ENCODE data around the gene SIDT1.

SIDT1 gene

DNA sequence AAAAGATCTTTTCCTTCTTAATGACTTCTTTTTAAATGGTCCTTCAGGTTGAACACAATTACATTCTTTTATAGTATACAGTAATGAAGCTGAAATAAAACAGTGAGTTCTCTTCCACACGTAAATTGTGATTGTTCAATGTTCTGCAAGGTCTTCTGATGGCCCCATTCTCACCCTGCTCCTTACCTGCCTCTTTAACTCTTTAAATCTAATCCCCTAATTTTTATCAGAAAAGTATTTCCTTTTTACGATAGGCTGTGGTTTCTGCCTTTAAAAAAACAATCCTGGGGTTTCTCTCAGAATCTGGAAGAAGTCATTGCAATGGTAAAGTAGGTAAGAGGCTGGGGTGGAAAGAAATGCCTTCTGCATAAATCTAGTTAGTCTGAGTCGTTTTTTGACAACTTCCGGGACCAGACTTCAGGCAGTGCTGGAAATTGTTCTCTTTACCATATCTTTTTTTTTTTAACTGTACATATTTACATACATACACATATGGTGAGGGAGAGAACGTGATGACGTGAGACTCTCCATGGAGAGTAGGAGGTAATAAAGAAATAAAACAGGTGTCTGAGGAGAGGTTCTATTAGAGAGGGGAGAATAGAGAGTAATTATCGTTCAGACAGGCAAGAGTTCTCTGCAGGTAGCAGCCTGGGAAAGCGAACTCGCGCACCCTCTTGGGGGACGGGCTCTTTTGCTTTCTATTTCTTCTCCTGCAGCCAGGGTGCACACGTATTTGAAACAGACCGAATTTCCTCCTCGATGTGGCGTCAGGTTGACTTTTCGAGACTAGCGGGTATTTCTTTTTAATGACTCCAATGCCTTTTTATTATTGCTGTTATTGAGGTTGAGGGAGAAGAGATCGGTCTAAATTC, at the start of gene SIDT1:
TSS of gene SIDT1 (plus strand) at position 730 of the 872 bp plus-strand sequence. CDS start 467 bp downstream, outside the sequence.
- DNase-seq = peak; percentile 26

GRCh38 chr3:113485161-113485609, 47.2 kb upstream of the SIDT1 start:
- DNase-seq = no peak

DNA sequence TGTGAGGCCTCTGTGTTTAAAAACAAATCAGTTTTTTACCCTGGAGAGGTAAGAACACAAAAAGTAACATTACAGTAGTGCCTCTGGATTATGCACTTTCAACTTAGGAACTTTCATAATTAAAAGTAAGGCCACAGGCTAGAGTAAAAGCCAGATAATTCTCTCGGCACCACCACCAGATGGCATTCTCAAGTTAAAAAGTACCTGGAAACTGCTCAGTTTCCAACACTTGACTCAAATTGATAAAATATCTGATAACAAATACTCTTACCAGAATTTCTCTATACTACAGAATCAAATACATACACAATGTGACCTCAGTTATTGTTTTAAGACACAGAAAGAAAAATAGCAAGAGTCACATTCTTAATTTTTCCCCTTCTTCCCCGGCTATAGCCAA, 37.3 kb upstream of the SIDT1 start:
- no peak for DNase-seq

DNA sequence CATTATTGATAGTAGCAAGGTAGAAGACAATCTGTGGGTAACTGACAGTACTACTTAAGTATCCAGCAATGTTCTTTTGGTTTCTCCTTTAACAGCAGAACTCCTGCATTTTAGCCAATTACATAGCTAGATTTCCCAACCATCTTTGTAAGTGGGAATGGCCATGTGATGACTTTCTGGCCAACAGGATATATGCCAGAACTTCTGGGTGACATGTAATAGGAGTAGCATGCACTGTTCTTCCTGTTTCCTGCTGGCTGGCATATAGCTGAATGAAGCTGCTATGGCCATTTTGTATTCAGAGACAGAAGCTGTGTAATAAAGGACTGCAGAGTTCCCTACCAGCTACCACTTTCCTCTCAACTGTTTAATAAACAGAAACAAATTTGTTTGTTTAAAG, 35.4 kb upstream of the SIDT1 start:
- DNase-seq = no peak

DNA sequence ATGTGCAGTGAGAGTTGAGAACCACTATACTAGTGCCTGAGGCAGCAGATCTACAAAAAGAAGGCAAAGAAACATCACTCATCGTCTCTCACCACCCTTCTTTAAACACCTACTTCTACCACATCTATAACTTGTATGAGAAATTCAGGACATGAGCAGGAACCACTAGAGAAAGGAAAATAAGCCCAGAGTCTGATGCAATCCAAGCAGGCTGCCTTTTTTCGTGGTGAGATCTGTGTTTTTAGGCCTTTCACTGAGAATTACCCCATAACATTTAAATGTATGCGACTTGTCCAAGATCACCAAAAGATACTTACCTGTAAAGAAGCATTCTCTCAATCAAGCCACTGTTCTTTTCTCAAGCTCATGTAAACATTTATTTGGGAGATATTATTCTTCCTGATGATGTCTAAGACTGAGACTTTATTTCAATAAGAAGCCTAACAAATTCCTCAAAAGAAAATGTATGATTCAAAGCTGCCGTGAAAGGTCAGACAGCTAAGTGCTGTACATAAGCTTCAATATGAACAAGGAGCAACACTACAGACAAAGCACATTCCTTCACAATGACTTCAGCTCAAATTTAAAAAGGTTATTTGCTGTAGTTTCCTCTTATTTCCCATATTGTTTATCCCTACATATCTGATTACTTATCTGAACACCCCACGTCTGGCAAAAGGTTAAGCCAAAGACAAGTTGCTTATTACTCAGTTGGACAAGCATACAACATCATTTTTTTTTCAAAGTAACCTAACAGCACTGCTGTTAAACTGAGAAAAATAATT, 33.9 kb upstream of the SIDT1 start:
- DNase-seq = no peak

GRCh38 chr3:113499081-113499480, 33.3 kb upstream of the SIDT1 start:
- no peak for DNase-seq

DNA sequence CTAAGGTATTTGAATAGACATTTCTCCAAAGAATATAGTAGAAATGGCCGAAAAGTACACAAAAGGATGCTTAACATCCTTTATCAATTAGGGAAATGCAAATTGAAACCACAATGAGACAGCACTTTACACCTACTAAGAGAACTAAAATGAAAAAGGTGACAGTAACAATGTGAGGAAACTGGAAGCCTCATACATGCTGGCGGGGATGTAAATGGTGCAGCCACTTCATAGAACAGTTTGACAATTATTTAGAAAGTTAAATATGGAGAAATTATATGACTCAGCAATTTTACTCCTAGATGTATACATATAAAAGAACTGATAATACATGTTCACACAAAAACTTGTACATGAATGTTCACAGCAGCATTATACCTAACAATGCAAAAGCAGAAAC, 30.8 kb upstream of the SIDT1 start:
- DNase-seq = no peak

GRCh38 chr3:113505867-113506266, 26.5 kb upstream of the SIDT1 start:
- no peak for DNase-seq

DNA sequence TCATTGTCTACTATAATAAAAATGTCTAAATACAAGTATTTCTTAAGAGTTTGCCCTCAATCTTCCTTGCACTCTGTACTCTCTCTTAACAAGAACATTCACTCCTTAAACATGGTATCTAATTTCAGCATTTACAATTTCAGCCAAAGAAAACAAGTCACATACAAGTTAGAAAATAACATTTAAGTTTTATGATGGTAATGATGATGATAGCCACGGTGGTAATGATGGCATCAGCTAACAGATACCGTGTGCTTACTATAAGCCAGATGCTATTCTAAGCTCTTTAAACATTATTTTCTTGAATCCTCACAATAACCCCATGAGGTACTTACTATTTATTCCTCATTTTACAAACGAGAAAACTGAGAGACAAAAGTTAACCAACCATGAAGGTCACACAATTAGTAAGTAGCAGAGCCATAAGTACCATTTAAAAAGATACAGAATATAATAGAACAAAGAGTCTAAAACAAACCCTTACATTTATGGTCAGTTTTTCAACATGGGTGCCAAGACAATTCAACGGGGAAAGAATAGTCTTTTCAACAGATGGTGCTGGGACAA, 24.8 kb upstream of the SIDT1 start:
- no peak for DNase-seq

DNA sequence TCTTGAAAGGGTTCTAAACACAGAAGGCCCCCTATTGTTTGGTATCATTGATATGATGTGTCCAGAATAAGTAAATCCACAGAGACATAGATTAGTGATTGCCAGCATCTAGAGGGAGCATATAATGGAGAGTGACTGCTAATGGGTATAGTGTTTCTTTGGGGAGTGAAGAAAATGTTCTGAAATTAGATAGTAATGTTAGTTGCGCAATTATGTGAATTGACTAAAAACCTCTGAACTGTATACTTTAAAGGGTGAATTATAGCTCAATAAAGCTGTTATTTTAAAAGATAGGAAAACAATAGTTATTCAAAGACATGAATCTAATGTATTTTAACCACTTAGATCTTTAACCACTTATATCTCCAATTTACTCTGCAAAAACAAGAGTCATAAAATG, 23.4 kb upstream of the SIDT1 start:
- no peak for DNase-seq

GRCh38 chr3:113514265-113514769, 18.0 kb upstream of the SIDT1 start:
- DNase-seq = no peak

GRCh38 chr3:113516115-113516505, 16.2 kb upstream of the SIDT1 start:
- DNase-seq = peak; percentile 9

- no peak for DNase-seq
Measured at GRCh38 chr3:113521981-113522380, 10.4 kb upstream of the SIDT1 start.

- no peak for DNase-seq
Measured at GRCh38 chr3:113523241-113523640, 9.1 kb upstream of the SIDT1 start.

DNA sequence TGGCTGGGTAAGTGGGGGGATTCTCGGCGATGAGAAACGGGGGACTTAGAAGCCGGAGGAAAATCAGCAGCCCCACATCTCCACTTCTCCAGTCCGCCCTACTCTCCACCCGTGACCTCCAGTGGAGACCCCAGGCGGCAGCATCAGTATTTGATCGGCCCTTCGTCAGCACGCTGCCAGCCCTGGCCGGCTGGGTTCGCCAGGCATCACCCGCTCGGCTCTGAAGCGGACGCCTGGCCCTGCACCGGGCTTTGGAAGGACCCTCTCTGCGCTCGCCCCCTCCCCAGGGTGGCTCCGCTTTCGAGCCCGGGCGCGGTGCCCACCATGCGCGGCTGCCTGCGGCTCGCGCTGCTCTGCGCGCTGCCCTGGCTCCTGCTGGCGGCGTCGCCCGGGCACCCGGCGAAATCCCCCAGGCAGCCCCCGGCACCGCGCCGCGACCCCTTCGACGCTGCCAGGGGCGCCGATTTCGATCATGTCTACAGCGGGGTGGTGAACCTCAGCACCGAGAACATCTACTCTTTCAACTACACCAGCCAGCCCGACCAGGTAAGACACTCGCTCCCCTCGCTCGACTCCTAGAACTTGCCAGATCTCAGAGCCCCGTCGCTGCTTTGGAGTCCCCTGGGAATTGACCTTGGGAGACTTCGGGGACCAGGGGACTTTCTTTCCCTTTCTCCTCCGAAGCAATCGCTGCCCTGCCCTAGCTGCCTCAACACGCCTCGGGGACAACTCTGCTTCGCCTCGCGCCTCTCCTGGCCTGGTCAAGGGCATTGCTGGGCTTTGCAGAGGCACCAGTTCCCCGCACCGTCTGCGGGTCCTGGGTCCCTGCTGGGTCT, 561 bp downstream of the SIDT1 start:
- DNase-seq = no peak

- DNase-seq = no peak
Measured at GRCh38 chr3:113533534-113533892, 1.2 kb downstream of the SIDT1 start.

GRCh38 chr3:113534365-113534764, 2.0 kb downstream of the SIDT1 start:
- DNase-seq = no peak

DNA sequence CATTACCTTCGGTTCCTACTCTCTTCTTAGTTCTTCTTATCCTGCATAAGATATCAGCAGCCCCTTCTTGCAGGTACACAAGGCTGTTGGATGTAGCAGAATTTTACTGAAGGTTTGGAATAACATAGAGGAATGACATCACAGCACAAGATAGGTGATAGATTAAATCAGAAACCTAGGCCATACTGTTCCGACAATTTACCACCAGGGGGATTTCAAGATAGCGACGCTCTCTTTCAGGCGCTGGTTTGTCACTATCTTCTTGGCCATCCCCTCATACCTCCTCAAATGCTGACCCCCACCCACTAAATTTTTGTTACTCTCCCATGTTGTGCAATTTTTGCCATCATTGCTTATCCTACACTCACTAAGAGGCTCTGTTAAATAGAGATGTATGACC, 3.5 kb downstream of the SIDT1 start:
- DNase-seq = no peak

DNA sequence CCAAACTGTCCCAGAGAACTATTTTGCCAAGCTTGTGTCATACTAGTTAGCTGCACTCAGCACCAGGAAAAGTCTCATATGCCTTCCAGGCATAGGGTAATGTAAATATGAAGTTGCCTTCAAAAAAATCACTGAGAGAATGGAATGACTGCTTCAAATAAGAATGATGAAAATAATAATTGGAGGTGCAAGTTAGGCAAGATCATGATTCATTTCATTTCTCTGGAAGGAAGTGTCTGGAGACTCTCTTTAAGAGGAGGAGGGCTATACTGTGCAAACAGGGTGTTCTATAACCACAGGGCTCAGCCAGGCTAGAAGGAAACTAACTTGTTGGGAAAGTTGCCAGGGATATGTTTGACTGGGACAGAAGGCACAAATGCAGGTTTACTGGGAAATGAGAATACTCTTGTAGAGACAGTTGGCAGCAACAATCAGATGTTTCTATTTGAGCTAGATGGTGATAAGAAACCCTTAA, 4.3 kb downstream of the SIDT1 start:
- peak; percentile 32 for DNase-seq

DNA sequence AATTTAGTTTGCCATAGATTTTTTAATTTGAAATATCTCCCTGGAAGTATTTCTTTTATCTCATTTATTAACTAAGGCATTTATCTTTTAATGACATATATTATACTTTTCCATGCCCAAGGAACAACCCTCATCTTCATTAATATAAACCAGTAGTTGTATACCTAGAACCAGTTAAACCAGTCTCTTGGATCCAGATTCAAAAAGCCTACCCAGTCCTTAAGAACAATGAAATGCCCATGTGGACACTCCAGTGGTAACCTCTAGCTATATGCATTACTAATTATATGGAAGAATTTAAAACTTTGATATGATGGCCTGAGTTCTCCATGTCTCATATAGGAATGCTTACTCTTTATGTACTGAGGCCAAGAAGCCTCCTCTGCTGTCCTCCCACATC, 4.8 kb downstream of the SIDT1 start:
- DNase-seq = no peak

DNA sequence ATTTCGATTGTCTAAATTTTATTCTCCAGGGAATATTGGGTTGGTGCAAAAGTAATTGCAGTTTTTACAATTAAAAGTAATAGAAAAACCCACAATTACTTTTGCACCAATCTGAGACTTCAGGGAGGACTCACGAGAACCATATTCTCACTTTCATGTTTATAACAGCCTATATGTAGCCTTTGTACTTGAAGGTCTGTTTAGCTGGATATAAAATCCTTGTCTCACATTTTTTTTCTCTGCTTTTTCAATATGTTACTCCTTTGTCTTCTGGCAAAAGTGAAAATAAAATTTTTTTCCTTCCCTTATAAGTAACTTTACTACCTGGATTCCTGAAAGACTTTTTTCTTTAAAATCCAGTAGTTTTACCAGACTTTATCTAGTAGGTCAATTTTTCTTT, 9.2 kb downstream of the SIDT1 start:
- no peak for DNase-seq

GRCh38 chr3:113545594-113545993, 13.2 kb downstream of the SIDT1 start:
- no peak for DNase-seq

Measured in DMS153 (cell line).